Sciatic nerve (tissue), 2 donors: ENCODE results near the gene KRT3. TPM values are rescaled to one million over a fixed set of nuclear protein-coding genes. Genes with fewer than 3 reads are reported as not detected.
"Not testable (repeated sequence)": the region's sequence is repeated elsewhere in the genome, so short reads cannot be mapped to it uniquely, and the experiment has no call there.

ENCODE experiments used
- ATAC-seq: fragments of 200-7000 bp; cut with Tn5 transposase; one replicate; pipeline ENCODE4 v1.9.1; 2020; ENCODE audit warnings: mild to moderate bottlenecking, moderate library complexity
- DNase-seq: peaks from one replicate; pipeline ENCODE4 v3.0.0-alpha.2; 2020; ENCODE audit warnings: low spot score
- intact Hi-C: fragments of 100-400 bp; cut with DNase I; formaldehyde crosslinking; loops from one replicate; pipeline ENCODE4 v1.14.2; 2022
- total RNA-seq: library from RNA; stranded (reverse); fragmentation: NEBNext Ultra II Directional; extraction: Animal tissue kit (Norgen Biotek cat#: 25700); gene quantifications from one replicate; pipeline ENCODE4 v1.2.1, GENCODE V29; 2021
- donor health status: DM: no; HTN: no; CAD: no.
- donor health status: DM: no; HTN: no; CAD: no.

The KRT3 gene
- total RNA-seq, 1 donor from 2014 or later = not detected

DNA sequence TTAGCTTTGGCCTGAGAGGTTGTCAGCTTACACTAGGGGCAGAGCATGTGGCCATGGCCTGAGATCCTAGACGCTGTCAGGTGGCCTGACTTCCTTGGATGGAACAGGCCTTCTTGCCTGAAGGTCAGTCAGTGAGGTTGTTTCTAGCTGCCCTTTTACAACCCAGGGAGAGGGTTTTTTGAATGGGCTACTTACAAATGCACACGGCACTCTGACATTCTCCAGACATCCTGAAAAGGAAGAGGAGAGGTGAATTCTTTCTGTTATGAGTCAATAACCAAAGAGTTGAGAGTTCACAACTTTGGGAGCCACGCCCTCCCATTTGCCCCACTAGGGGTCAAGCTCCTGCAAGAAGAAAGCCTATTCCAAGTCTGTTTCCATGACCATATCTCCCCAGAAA, 26.6 kb downstream of the KRT3 start:
- no peak for DNase-seq
- ATAC-seq = no peak
- intact Hi-C loops = no loop called here

DNA sequence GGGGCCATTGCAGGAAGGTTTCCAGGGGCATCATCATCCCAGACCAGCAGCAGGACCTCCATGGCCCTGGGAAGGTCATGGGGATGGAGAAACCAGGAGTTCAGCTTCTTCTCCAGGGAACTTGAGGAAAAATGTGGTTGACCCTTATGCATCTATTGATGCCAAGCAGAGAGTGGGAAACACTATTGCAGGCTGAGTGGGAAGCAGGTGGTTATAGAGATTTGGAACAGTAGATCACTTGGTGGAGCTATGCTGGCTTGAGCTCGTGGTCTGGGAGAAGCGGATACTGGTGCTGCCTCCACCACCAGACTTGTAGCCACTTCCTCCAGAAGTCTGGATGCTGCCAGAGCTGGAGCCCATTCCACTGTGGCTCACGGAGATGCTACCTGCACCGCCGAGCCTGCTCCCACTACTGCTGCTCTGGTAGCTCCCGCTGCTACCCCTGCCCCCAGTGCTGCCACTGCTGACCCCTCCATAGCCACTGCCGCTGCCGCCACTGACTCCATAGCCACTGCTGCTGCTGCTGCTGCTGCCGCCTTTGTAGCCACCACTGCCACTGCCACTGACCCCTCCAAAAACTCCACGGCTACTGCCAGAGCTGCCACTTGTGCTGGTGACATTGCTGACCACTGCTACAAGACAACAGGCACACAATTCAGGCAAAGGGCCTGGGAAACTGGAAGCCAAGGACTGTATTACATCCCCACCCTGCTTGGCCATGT, 27.3 kb downstream of the KRT3 start:
- ATAC-seq (no peak), DNase-seq (no peak)
- intact Hi-C loops = no loop called here

DNA sequence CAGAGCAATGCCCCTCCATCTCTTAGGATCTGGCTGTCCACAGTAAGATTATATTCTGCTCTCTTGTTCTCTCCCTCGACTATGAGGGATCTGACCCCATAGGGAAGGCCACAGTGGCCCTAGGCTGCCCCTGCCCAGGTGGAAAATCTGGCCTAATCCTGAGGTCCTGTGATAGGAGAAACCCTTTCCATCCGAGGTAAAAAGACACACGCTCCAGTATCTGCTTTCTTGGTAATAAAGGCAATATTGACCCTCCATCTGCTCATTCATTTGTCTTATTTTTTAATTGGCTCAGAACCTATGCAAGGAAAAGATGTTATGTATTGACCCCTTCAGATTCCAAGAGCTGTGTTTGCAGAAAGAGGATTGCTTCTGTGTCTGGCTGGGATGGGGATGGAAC, 28.5 kb downstream of the KRT3 start:
- intact Hi-C loops = no loop called here
- ATAC-seq = no peak

DNA sequence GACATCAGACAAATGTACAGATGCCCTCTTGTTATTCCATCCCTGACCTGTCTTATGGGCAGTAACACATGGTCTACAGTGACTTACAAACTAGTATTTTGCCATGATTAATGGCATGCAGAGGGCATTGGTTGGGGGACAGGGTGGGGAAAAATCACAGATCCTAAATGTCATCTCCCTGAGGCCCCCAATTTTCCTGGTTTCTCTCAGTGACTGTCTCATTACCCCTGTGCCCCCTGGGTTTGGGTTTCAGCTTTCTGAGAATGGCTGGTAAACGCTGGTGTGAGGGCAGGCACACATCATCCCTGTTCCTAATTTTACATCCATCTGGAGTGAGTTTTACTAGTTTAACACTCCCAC, 28.9 kb downstream of the KRT3 start:
- ATAC-seq (no peak), DNase-seq (no peak)
- intact Hi-C loops = no loop called here

More for the DNA sequence above, 28.5 kb downstream of the KRT3 start:
- DNase-seq = no peak

DNA sequence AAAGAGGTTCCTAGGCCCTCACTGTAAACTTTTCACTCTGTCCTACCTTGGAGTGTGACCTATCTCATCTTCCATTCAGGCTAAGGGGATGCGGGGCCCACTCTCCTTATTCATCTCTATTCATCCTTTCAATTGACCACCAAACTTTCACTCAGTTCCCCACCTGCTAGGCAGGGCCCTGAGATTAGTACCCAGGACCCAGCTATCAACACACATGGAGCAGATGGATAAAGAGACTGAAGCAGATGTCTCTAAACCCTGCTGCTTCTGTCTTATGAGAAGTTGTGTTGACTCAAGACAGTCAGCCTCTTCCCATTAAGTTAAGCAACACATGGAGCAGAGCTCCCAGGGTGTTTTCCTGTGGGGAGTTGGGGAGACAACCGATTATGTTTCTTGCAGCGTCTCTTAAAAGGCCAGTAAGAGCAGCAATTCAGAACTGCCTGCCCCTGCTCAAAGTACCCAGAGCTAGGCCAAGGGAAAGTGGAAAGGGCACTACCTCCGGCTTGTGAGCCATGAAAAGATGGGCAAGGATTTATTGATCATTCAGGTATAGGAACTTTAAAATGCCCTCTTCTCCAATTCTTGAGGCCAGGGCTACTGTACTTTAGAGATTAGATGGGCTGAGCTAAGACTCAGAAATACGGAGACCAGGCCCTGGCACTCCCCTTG, 29.4 kb downstream of the KRT3 start:
- no peak for DNase-seq

DNA sequence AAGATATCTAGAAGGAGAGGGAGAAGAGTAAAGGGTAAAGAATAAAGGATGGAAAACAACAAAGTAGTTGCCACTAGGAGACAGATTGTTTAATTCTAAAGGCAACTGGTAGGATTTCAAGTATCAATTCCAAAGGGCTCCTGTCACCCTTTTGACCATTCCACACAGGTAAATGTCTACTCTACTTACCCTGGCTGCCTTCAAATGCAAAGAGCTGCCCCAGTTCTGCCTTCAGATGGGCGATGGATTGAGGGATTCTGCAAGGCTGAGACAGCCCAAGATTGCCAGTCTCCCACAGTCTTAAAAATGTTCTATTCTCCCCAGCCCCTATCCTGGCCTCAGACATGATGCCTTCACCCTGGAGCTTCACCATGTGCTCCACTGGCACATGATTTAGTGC, 30.2 kb downstream of the KRT3 start:
- intact Hi-C loops = no loop called here
- DNase-seq = no peak
- no peak for ATAC-seq

More for the DNA sequence above, 29.4 kb downstream of the KRT3 start:
- intact Hi-C loops = no loop called here
- ATAC-seq = no peak

DNA sequence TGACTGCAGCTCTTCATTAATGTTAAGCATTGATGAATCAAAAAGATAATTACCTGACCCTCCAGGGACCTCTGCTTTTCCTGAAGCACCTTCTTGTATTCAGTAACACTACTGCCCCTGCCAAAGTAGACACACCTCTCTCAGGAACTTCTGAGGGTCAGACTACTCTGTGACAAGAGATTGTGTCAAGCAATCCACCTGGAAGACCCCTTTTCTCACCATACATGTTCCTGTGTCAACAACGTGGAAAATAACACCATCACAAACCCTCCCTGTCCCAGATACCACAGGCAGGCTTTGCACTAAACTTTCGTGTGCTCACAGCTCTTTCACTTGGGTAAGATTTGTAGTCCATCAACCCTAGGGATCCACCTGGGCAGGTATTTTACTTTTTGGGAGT, 31.9 kb downstream of the KRT3 start:
- ATAC-seq (no peak), DNase-seq (no peak)
- intact Hi-C loops = no loop called here

DNA sequence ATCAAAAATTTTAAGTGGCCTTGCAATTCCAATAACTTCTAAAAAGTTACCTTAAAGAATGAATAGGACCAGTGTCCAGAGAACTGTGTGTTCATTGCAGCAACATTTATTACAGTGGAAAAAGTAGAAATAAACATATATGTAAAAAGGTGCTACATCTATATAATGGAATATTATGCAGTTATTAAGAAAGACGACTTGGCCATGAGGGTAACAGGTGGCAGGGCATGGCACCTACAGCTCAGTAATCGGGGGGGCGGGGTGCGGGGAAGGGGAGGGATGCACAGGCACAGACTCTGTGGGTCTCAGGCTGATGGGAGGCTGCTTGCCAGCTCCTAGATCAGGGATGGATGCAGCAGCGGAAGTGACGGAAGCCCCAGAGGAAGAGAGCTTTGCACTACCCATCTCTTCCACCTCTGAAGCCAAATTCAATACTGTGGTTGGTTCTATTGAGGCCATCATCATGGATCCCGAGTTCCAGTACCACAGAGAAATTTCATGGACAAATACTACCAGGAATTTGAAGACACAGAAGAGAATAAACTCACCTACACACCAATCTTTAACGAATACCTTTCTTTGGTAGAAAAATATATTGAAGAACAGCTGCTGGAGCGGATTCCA, 32.8 kb downstream of the KRT3 start:
- intact Hi-C loops = no loop called here
- DNase-seq (no peak), ATAC-seq (no peak)

DNA sequence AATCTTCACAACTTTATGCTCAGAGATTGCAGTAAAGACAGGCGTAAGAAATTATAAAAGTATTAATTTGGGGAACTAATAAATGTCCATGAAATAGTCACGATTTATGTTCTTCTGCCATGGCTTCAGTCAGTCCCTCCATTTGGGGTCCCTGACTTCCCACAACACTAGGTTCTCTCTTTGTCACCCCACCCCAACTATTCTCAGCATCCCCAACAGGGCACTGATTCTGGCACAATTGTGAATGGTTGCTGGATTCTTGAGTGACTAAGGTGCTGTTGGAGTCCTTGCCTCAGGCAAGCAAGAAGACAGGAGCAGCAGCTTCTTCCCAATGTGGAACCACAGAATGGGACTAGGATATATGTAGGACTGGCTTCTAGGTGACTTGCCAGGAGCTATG, 34.1 kb downstream of the KRT3 start:
- ATAC-seq (no peak), DNase-seq (no peak)
- intact Hi-C loops = no loop called here

DNA sequence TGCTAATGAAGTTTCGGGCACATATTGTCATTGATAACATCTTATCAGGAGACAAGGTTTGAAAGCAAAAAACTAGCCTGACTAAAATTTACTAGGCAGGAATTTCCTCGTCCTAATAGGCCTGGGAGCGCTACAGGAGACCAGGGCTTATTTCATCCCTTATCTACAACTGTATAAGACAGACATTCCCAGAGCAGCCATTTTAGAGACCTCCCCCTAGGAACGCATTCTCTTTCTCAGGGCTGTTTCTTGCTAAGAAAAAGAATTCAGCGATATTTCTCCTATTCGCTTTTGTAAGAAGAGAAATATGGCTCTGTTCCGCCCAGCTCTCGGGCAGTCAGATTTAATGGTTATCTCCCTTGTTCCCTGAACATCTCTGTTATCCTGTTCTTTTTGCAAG, 34.7 kb downstream of the KRT3 start:
- intact Hi-C loops, ATAC-seq, DNase-seq: not testable (repeated sequence)

DNA sequence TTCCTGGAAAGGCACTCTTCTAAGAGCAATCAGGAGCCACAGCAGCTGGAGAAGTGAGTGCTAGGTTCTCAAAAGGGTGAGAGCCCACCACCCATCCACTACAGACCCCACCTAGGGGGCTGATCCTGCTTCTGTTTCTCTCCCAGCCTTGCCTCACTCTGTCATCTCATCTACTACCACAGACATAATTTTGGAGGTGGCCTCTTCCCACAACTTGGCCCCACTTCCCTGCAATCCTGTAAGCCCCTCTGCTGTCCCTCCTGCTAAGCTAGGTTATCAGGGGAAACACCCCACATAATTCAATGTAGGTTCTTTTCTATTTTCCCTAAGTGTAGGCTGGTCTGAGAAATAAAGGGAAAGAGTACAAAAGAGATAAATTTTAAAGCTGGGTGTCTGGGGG, 35.3 kb downstream of the KRT3 start:
- ATAC-seq (no peak), DNase-seq (no peak)
- intact Hi-C loops = no loop called here

DNA sequence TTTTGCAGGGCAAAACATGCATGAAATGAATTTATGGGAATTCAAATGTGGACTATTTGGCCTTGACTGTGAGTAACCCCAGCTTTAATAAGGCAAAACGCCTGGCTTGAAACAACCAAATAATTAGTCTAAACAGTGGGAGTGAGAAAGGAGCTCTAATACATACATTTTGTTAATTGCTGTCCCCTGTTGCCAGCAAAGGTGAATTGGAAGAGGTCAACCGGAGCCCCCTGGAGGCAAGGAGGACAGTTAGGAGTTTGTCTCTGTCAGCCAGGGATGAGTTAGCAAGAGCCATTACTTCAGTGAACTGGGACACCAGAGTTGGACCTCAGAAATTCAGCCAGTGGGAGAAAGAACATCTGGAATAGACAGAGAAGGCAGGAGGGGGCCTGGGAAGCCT, 36.2 kb downstream of the KRT3 start:
- ATAC-seq = no peak
- intact Hi-C loops = no loop called here

DNA sequence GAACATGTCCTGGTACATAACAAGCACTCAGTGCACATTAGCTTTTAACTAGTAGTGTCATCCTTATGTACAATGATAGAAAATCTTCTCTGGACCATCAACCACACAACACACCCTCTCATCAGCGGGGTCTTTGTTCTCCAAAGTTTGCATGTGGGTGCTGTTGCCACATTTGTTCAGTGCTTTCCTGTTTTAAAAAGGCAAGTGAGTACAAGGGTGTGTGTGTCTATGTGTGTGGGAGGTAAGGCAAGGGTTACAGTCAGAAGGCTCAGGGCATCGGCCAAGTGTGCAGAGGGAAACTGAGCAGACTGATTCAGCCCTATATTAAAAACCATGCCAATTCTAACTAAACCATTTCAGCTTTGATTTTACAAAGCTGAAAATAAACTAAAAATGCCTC, 36.7 kb downstream of the KRT3 start:
- intact Hi-C loops = no loop called here
- DNase-seq = no peak
- ATAC-seq = no peak

More for the DNA sequence above, 36.2 kb downstream of the KRT3 start:
- DNase-seq = no peak

DNA sequence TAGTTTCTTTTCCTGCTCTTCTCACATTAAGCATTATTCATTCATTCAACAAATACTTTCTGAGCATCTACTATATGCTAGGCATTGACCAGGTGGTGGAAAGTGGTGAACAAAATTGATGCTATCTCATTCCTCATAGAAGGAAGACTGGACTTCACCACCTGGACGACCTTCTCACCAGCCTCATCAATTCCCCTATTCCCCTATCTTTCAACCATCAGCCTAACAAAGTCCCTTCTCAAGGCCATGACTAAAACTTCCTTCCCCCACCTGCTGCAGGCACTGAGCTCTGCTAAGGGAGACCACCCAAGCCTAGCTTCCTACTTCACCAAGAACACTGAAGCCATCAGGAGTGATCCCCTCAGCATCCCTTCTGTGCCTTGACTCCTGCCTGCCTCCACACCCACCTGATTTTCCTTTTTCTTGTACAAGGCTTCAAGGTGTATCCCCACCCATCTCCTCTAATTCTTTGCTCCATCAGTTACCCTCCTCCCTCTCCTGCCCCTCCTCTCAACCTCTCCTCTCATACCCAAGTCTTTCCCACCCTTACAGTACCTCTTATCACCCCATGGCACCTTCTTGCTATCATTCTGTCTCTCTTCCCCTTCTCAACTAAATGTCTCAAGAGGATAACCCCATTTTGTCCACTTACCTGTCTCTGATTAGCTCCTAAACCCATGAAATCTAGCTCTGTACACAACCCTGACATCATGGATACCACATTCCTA, 38.3 kb downstream of the KRT3 start:
- intact Hi-C loops = no loop called here
- ATAC-seq = no peak
- no peak for DNase-seq

DNA sequence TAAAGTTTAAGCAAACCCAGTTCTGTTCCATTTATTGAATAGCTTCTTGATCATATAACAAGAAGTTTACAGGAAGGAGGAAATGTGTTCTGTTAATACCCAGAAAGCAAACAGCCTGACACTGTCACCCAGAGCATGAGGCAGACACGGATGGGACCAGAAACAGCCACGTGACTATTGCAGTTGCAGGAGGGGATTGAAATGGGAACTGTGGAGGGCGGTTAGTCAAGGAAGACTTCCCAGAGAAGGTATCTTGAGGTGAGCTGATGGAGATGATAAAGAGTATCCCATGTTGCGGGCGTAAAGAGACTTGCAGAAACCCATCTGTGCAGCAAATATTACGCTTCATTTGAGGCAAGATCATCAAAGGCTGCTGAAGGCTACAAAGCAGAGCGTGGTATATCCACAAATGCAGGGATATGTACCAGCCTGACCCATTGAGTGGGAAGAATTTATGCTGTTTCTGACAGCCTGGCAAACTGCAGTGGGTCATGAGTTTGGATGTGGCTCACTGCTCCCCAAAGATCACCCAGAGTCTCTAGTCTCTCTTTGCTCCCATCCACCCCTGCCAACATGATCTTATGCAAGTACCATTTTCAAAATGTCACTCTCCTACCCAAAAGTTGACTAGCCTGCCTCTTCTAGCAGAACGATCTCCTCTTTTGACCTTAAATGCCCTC, 39.5 kb downstream of the KRT3 start:
- DNase-seq (no peak), ATAC-seq (no peak)
- intact Hi-C loops = no loop called here

DNA sequence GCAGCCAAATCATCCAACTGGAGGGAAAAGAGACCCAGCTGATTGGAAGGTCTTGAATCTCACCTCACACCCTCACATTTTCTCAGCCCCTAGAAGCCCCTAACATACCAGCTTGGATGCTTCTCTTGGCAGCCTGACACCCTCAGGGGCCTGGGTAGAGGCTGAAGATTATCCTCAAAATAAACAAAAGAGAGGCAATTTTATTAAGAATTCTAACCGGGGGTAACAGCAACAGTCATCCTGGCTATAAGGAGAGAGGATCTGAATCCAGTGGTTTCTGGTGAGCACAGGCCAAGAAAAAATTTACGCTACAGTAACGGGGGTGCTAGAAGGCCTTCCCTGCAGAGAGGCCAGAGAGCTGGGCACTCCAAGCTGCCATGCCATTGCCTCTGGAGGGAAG, 40.4 kb downstream of the KRT3 start:
- no peak for DNase-seq
- intact Hi-C loops = no loop called here
- ATAC-seq = no peak

DNA sequence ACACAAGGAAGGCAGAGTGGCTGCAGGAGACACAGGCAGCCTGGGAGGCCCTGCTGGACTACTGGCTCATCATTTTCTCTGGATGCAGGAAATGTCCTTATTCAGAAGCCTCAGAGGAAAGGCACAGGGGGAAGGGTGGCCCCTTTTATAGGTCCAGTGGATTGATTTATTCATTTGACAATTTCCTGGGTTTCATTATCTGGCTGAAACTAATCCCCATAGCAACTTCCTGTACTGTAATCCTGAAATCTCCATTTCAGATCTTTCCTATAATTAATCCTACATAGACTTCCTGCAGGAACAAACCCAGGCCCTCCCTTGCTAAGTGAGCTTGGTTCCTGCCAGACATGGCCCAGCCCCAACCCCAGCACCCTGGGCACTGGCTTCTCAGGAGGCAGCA, 41.8 kb downstream of the KRT3 start:
- intact Hi-C loops = no loop called here
- no peak for ATAC-seq
- DNase-seq = no peak

DNA sequence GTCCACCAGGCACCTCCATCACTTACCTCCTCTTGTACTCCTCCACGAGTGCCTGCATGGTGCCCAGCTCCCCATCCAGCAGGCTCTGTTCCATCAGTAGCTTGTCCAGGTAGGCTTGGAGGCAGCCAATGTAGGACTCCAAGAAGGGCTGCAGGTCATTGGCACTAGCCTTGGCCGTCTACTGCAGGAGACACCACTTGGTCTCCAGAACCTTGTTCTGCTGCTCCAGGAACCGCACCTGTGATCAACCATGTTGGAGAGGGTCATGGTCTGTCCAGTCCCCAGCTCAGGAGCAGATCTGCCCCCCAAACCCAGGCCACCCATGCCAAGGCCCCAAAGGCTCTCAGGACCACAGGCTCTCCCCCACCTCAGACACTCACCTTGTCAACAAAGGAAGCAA, 42.6 kb downstream of the KRT3 start:
- no peak for DNase-seq
- ATAC-seq = no peak
- intact Hi-C loops = no loop called here

DNA sequence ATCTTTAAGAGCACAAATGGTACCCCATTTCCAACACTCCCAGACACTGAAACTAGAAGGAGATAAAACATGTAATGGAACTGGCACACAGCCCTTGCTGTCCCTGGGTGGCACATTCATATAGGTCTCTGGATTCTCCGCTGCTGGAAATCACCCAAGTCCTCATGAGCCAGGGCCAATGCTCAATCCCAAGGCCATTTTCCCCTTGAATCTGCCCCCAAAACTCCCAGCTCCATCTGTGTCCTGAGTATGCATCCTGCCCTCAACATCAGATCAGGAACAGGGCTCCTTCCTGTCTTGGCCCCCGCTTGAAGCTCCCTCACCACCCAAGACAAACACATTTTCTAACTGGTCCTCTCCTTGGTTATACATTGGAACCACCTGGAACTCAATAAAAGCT, 43.4 kb downstream of the KRT3 start:
- intact Hi-C loops = no loop called here
- DNase-seq (no peak), ATAC-seq (no peak)
